Epidermal melanocyte (primary cell): ENCODE measurements around the gene INTS2.
"Not testable (repeated sequence)": the region's sequence is repeated elsewhere in the genome, so short reads cannot be mapped to it uniquely, and the experiment has no call there.

Experiments
- DNase-seq: peaks from one replicate; pipeline ENCODE4 v3.0.0; 2011; ENCODE audit warnings: low spot score; ENCODE audit not compliant: insufficient read length

INTS2 gene

GRCh38 chr17:61822326-61823285, 105.2 kb downstream of the INTS2 start:
- no peak for DNase-seq

- no peak for DNase-seq
Measured at GRCh38 chr17:61821655-61822054, 106.1 kb downstream of the INTS2 start.

- DNase-seq, result not testable (repeated sequence)
Measured at GRCh38 chr17:61819265-61819664, 108.5 kb downstream of the INTS2 start.

- no peak for DNase-seq
Measured at GRCh38 chr17:61818225-61818624, 109.6 kb downstream of the INTS2 start.

- no peak for DNase-seq
Measured at GRCh38 chr17:61817452-61817851, 110.3 kb downstream of the INTS2 start.

- DNase-seq, result no peak
Measured at GRCh38 chr17:61816538-61816937, 111.2 kb downstream of the INTS2 start.

GRCh38 chr17:61815863-61816503, 111.8 kb downstream of the INTS2 start:
- no peak for DNase-seq
